Measurements from ENCODE around the gene MB21D2. TPM values are rescaled to one million over a fixed set of nuclear protein-coding genes. Genes with fewer than 3 reads are reported as not detected.
"Not testable (repeated sequence)": the region's sequence is repeated elsewhere in the genome, so short reads cannot be mapped to it uniquely, and the experiment has no call there.

MB21D2 gene
- total RNA-seq, 4 donors from 2014 or later, result 5.0 to 21.8 (median 11.9) TPM

- no peak for DNase-seq
- Histone ChIP-seq H3K27ac (no peak overlapping the region), H3K4me1 (no peaks in the 10 kb centered on the region), H3K27me3 (no peaks in the 10 kb centered on the region), H3K4me3 (no peak overlapping the region), H3K36me3 (no peaks in the 10 kb centered on the region), H3K9me3 (no peaks in the 10 kb centered on the region)
- intact Hi-C loops (cut with DNase I; ENCODE audit: low total_unique reads), result no loop called here
- no peak for TF ChIP-seq CTCF (IDR thresholded peaks at IDR 0.05)
- no peak for TF ChIP-seq POLR2A (IDR thresholded peaks at IDR 0.05)
These were observed 65.8 kb downstream of the MB21D2 start for GRCh38 chr3:192851821-192852372.

- DNase-seq, result no peak
These were observed 67.1 kb downstream of the MB21D2 start for GRCh38 chr3:192850451-192850981.

GRCh38 chr3:192849821-192850220, 67.8 kb downstream of the MB21D2 start:
- DNase-seq; H3K27me3 ChIP-seq; H3K9me3 ChIP-seq; intact Hi-C loops (cut with DNase I; ENCODE audit: low total_unique reads); H3K4me1 ChIP-seq; H3K36me3 ChIP-seq; H3K27ac ChIP-seq; H3K4me3 ChIP-seq: not testable (repeated sequence)

More at GRCh38 chr3:192850451-192850981, 67.1 kb downstream of the MB21D2 start:
- Histone ChIP-seq H3K9me3 (no peaks in the 10 kb centered on the region), H3K36me3 (no peaks in the 10 kb centered on the region), H3K4me1 (no peaks in the 10 kb centered on the region), H3K27me3 (no peaks in the 10 kb centered on the region), H3K27ac (no peak overlapping the region), H3K4me3 (no peak overlapping the region)
- TF ChIP-seq POLR2A (IDR thresholded peaks at IDR 0.05), result no peak
- TF ChIP-seq CTCF (IDR thresholded peaks at IDR 0.05), result no peak
- intact Hi-C loops (cut with DNase I; ENCODE audit: low total_unique reads), result no loop called here

- H3K27ac ChIP-seq, result no peak overlapping the region
- no peaks in the 10 kb centered on the region for H3K9me3 ChIP-seq
- intact Hi-C loops (cut with DNase I; ENCODE audit: low total_unique reads), result no loop called here
- no peak for DNase-seq
- no peaks in the 10 kb centered on the region for H3K36me3 ChIP-seq
- H3K4me1 ChIP-seq, result peaks cover 0 to 4% of the 10 kb centered on the region in 2 donors
- no peaks in the 10 kb centered on the region for H3K27me3 ChIP-seq
- no peak overlapping the region for H3K4me3 ChIP-seq
- TF ChIP-seq POLR2A (IDR thresholded peaks at IDR 0.05) (no peak), CTCF (IDR thresholded peaks at IDR 0.05) (no peak)
These were observed 69.1 kb downstream of the MB21D2 start for GRCh38 chr3:192848371-192849233.

GRCh38 chr3:192847941-192848340, 69.7 kb downstream of the MB21D2 start:
- Histone ChIP-seq H3K27ac (no peak overlapping the region), H3K4me3 (no peak overlapping the region)
- intact Hi-C loops (cut with DNase I; ENCODE audit: low total_unique reads), result no loop called here

More at GRCh38 chr3:192847941-192848340, 69.7 kb downstream of the MB21D2 start:
- DNase-seq, result no peak
- TF ChIP-seq POLR2A (IDR thresholded peaks at IDR 0.05) (no peak), CTCF (IDR thresholded peaks at IDR 0.05) (no peak)
- Histone ChIP-seq H3K9me3 (no peaks in the 10 kb centered on the region), H3K36me3 (no peaks in the 10 kb centered on the region), H3K4me1 (peaks cover 0 to 4% of the 10 kb centered on the region in 2 donors), H3K27me3 (no peaks in the 10 kb centered on the region)
